ENCODE results near the gene C1orf35. TPM values are rescaled to one million over a fixed set of nuclear protein-coding genes. Genes with fewer than 3 reads are reported as not detected.

The C1orf35 gene
- 12.6 and 16.0 TPM in 2 replicates for total RNA-seq

DNA sequence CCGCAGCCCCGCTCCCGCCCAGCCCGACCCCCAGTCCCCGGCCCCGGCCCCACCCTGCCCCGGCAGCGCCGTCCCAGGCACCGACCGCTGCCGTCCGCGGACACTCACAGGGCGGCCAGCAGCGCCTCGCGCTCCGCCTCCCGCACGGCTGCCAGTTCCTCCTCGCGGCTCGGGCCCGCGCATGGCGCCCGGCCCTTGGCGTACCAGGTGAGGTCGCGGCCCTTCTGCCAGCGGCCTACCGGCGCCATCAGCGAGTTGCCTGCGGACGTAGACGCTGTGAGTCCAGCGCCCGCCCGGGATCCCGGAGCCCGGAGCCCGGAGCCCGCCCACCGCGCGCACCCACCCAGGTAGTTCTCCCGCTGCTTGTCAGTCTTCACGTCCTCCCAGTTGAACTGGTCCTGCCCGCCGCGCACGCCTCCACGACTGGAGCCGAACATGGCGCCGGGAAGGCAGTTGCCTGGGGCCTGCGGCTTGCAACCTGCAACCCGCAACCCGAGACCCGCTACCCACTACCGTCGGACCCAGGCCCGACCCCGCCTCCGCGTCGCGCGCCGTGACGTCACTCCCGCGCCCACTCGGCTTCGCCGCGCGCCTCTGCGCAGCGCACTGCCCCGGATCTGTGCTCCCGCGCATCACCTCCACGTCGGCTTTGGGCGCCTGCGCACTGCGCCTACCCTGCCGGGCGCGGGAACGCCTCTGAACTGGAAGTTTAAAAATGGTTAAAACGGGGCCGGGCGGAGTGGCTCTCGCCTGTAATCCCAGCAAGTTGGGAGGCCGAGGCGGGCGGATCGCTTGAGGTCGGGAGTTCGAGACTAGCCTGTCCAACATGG is at the start of gene C1orf35:
Gene C1orf35 (minus strand): TSS at position 535 of the 830 bp plus-strand sequence. CDS start 98 bp downstream, at position 437.

GRCh38 chr1:228149406-228150119 is 46.4 kb upstream of the C1orf35 start, which contains the start of gene GJC2:
TSS of gene GJC2 (plus strand) at chr1:228149930. CDS start at chr1:228157759, 7,829 bp downstream.

DNA sequence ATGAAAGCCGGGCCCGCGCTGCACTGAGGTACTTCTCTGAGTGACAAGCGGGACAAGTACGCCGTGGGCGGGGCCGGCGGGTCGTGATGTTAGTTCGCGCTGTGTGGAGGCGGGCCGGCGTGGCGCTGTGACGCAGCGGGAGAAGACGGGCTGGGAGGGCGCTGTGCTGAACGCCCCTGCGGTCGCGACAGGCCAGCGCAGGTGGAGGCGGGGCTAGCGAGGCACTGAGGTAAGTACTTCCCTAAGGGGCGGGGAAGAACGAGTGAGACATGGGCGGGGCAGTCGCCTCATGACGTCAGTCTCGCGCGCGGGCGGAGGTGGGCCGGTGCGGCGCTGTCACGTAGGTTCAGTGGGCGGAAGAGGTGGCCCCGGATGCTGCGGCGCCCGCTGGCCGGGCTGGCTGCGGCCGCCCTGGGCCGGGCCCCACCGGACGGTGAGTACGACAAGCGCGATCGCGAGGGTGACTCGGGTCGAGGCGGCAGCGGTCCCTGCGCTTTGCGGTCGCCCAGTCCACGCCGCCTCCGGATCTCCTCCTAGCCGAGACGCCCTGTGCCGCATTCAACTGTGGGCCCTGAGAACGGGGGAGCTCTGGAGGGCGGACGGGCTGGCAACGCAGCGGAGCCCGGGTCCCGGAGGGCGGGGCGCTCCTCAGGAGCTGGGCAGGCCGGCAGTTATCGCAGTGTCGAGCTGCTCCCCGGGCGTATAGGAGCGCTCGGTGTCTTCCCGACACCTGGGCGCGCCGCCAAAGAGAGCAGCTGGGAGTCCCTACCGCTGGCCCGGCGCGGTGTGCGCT is 37.0 kb upstream of the C1orf35 start, which contains the start of gene GUK1:
Gene GUK1 (plus strand): TSS at position 349 of the 793 bp plus-strand sequence. CDS start 24 bp downstream, at position 373.

GRCh38 chr1:228109073-228109961 is 6.2 kb upstream of the C1orf35 start, which contains the start of gene MRPL55:
TSS of gene MRPL55 (minus strand) at chr1:228109299. CDS start at chr1:228108260, 1,039 bp downstream.

DNA sequence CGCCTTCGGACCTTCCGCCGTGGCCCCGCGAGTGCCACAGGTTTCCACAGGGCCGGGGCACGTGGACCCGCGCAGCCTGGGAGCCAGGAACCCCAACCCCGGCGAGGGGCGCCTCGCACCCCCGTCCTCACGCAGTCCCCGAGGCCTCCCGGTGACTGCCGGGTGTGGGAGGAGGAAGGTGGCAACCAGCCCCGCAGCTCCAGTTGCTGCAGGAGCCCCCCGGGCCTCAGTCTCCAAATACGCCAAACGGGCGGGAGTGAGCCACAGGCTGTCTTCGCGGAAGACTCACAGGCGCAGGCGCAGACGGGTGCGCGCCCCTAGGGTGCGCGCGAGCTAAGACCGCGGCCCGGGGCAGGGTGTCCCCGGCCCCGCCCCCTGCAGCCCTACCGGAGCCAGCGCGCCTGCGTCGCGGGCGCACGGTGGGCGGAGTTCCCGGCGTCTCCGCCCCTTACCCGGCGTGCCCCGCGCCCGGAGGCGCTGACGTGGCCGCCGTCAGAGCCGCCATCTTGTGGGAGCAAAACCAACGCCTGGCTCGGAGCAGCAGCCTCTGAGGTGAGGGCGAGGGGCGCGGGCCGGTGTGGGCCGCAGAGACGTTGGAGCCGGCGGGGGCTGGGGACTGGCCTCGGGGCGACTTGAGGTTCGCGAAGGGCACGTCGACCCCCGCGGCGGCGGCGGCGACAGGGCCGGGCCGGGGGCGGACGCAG is 20.8 kb downstream of the C1orf35 start, which contains the start of gene ARF1:
Gene ARF1 (plus strand): TSS at position 495 of the 704 bp plus-strand sequence. CDS start 14,407 bp downstream, outside the sequence.

Other genes with a start within 250 kb of the C1orf35 start
- 0.30 and 0.50 TPM in 2 replicates for gene WNT9A, start 155.4 kb downstream of the C1orf35 start, total RNA-seq
- not detected in 2 replicates for gene WNT3A, start 96.3 kb downstream of the C1orf35 start, total RNA-seq
- 589 and 617 TPM in 2 replicates for gene ARF1, start 20.6 kb downstream of the C1orf35 start, total RNA-seq
- 101 and 141 TPM in 2 replicates for gene MRPL55, start 6.0 kb upstream of the C1orf35 start, total RNA-seq
- 258 and 320 TPM in 2 replicates for gene GUK1, start 37.0 kb upstream of the C1orf35 start, total RNA-seq
- gene GJC2, start 46.6 kb upstream of the C1orf35 start, total RNA-seq = 1.9 and 2.4 TPM in 2 replicates
- 1.5 and 6.6 TPM in 2 replicates for gene IBA57, start 62.5 kb upstream of the C1orf35 start, total RNA-seq
- gene OBSCN, start 104.7 kb upstream of the C1orf35 start, total RNA-seq = 2.1 and 2.4 TPM in 2 replicates